GM21390 (cell line): ENCODE measurements around the gene PGA3.
"Not testable (repeated sequence)": the region's sequence is repeated elsewhere in the genome, so short reads cannot be mapped to it uniquely, and the experiment has no call there.

Experiments
- ATAC-seq: cut with Tn5 transposase; IDR thresholded peaks from one replicate; pipeline ENCODE4 v1.9.1; 2021; ENCODE audit not compliant: unreplicated experiment

Gene PGA3

DNA sequence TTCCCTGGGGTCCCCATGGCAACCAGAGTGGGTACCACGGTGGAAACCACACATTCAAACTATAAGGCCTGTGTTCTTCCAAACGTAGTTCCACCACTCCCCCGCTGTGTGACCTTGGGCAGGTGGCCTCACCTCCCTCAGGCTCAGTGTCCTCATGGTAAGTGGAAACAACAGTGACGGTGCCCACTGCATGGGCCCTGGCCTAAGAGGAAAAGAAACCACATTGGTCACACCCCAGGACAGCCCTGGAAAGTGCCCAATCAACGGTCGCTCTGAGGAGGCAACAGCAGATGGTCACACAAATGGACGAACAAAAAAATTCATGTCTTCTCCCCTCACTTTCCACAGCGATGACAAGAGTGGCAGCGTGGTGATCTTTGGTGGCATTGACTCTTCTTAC, 44.8 kb downstream of the PGA3 start:
- ATAC-seq = not testable (repeated sequence)

DNA sequence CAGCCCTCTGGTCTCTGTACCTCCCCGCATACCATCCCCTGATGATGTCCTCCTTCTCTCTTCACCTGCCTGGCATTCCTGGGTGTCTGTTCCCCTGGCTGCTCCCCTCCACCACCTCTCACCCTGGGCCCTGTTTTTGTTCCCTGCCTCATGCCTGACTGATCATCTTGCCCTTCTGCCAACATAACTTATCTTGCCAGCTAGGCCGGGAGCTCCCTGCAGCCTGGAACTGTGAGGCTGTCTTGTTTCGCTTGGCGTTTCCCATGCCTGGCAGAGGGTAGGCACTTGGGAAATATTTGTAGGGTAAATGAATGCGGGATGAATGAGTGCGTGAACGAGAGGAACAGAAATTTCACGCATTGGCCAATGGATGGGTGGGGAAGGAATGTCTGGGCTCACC, 45.9 kb downstream of the PGA3 start:
- ATAC-seq = not testable (repeated sequence)

DNA sequence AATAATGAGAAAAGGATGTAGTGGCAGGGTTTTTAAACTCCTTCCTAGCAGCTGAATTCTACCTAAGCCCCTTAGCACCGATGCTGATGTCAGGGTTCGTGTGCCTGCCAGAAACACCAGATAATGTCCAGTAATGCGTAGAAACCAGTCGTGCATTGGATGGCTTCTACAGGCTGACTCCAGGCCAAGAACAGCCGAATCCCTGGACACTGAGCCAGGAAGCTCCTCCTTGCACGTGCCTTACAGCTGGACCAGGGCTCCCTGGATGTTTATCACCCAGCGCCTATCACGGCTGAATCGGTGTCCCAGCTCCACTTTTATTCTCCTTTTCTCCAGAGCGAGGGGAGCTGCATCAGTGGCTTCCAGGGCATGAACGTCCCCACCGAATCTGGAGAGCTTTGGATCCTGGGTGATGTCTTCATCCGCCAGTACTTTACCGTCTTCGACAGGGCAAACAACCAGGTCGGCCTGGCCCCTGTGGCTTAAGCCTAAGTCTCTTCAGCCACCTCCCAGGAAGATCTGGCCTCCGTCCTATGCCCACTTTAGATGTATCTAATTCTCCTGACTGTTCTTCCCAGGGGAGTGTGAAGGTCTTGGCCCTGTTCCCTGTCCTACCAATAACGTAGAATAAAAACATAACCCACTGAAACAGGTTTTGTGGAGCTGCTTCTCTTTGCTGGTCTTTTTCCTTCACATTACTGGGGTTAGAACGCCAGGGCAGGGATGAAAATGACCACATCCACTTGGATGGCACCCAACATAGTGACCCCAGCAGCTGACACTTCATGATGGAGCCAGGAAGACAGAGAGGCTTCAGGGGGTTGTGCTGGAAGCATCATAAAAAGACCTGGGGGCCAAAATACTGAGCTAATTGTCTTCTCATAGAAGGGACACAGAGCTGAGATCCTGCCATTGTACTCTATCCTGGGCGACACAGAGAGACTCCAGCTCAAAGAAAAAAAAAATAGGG, 47.8 kb downstream of the PGA3 start:
- not testable (repeated sequence) for ATAC-seq

DNA sequence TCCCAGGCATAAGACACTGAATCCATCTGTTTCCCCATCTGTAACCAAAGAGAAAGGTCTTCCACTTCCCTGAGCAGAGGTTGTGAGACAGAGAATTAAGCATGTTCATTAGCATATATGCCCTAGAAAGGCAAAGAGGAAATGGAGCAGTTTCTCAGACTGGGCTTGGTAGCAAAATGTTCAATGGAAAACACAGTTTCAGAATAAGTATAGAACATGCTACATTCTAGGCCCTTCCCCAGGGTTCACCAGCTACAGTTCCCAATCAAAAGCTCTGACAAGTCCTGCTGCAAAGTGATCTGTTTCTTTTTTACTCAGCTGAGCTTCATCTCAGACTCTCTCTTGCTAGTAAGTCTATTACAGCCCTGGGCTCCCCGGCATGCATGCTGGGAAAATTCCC, 49.0 kb downstream of the PGA3 start:
- not testable (repeated sequence) for ATAC-seq

DNA sequence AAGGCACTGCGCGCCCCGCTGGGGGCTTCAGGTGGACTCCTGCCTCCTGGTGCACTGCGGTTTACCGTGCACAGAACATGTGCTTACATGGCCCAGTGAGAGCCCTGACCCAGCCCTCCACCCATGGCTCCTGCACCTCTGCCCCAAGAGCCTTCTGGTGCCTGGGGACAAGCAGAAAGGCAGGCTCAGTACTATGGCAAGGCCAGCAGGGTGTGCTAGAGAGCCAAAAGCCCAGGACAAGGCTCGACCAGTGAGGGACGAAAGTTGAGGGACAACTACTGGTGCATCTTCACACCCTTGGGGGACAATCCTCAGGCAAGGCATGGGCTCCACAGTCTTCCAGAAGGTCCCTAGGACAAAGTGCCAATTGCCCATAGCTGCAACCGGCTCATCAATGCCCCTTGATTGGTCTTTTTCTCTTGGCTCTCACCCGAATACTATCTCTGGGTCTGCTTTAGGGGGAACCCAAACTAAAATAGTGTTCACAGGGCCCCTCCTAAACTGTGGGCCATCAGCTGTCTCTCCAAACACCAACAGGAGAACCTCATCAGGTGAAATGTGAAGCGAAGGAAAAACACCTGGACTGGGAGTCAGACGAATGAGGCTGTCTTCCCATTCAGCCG, 51.2 kb downstream of the PGA3 start:
- peak; percentile 57 for ATAC-seq

DNA sequence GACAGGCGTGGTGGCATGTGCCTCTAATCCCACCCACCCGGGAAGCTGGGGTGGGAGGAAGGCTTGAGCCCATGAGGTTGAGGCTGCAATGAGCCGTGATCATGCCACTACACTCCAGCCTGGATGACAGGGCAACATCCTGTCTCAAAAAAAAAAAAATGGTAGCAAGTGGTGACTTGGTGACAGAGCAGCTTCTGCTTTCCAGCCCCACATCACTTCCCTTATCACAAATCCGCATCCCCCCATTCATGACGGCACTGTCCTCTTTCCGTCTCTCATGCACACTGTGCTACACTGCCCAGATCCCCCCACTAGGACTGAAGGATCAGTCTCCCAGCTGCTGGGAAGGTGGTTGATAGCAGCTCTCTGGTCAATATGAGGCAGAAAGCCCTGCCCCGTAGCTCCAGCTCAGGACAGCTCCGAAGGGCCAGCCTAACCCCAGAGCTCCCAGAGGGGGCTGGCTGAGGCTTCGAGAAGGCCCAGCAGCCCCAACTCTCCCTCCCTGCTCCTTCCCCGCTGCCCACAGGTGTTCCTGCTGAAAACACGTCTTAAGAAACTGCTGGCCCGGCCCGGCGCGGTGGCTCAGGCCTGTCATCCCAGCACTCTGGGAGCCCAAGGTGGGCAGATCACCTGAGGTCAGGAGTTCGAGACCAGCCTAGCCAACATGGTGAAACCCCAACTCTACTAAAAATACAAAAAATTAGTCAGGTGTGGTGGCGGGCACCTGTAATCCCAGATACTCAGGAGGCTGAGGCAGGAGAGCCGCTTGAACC, 53.6 kb downstream of the PGA3 start:
- no peak for ATAC-seq

DNA sequence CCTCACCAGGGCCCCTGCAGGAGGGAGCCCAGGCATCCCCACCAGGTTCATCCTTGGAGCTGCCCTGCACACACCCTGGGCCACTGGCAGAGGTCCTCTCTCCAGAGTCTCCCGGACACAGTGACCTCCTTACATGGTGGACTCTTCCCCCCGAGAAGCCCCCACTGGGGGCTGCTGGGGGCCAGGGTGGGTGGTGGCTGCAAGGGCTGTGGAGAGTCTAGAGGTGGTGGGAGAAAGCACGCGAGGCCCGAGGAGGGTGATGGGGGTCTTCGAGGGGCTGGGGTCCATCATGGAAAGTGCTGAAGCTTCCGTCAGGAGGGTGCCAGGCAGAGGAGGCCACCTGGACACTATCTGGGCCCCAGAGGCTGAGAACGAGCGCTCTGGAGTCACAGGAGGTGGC, 55.2 kb downstream of the PGA3 start:
- ATAC-seq = no peak

DNA sequence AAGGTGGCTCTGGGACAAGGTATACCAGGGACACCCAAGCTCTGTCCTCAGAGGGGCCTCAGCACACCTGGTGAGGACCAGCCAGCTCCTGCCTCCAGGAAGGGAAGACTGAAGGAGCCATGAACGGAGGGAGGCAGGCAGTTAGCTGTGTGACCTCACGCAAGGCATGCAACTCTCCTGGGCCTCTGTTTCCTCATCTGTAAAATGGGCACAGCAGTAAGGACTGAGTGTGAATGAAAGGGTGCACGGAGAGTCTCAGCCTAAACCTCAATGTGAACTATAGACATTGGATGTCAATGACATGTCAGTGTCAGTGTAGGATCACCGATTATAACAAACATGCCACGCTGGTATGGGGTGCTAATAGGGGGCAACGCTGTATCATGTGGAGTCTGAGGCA, 56.0 kb downstream of the PGA3 start:
- no peak for ATAC-seq
